AG09319 (cell line): ENCODE measurements around the gene PLA2G2E.
"Not testable (repeated sequence)": the region's sequence is repeated elsewhere in the genome, so short reads cannot be mapped to it uniquely, and the experiment has no call there.

Experiments used
- DNase-seq: peaks from one replicate; pipeline ENCODE4 v3.0.0-alpha.2; 2010; ENCODE audit warnings: low read depth; ENCODE audit errors: extremely low read depth
- CTCF ChIP-seq: IDR thresholded peaks from 2 replicates; pipeline ENCODE4 v1.5.1; 2011; ENCODE audit warnings: low read depth, mild to moderate bottlenecking, inconsistent platforms, low read length, moderate library complexity

Gene PLA2G2E

GRCh38 chr1:19932866-19933265 lies 9.4 kb upstream of the PLA2G2E start:
- DNase-seq: no peak
- TF ChIP-seq CTCF: no peak

- DNase-seq: not testable (repeated sequence)
Observed at GRCh38 chr1:19927130-19927421, 3.7 kb upstream of the PLA2G2E start.

- TF ChIP-seq CTCF: no peak
- DNase-seq: no peak
Observed at GRCh38 chr1:19926296-19927129, 3.1 kb upstream of the PLA2G2E start.

- DNase-seq: no peak
- no peak for TF ChIP-seq CTCF
Observed at GRCh38 chr1:19925342-19926070, 2.1 kb upstream of the PLA2G2E start.

- no peak for DNase-seq
- TF ChIP-seq CTCF: no peak
Observed at GRCh38 chr1:19923953-19924346, 533 bp upstream of the PLA2G2E start.

- DNase-seq: no peak
- TF ChIP-seq CTCF: no peak
Observed at GRCh38 chr1:19922015-19922688, 1.3 kb downstream of the PLA2G2E start.

GRCh38 chr1:19921310-19921709 lies 2.1 kb downstream of the PLA2G2E start:
- DNase-seq: no peak
- TF ChIP-seq CTCF: no peak
